Measurements from ENCODE around the gene EFCAB6.

EFCAB6 gene

GRCh38 chr22:43497956-43498855 is 313.9 kb downstream of the EFCAB6 start:
- ATAC-seq = no peak

- ATAC-seq = no peak
These were observed 318.8 kb downstream of the EFCAB6 start for GRCh38 chr22:43493297-43493696.

GRCh38 chr22:43491737-43492136 is 320.4 kb downstream of the EFCAB6 start:
- ATAC-seq = no peak

GRCh38 chr22:43491177-43491576 is 320.9 kb downstream of the EFCAB6 start:
- no peak for ATAC-seq

GRCh38 chr22:43490311-43490710 is 321.8 kb downstream of the EFCAB6 start:
- ATAC-seq = no peak

GRCh38 chr22:43488937-43489336 is 323.2 kb downstream of the EFCAB6 start:
- ATAC-seq = no peak

GRCh38 chr22:43488031-43488866 is 323.9 kb downstream of the EFCAB6 start:
- ATAC-seq = no peak

- ATAC-seq = no peak
These were observed 324.6 kb downstream of the EFCAB6 start for GRCh38 chr22:43487311-43488030.

GRCh38 chr22:43485502-43486089 is 326.5 kb downstream of the EFCAB6 start:
- no peak for ATAC-seq

GRCh38 chr22:43484227-43484626 is 327.9 kb downstream of the EFCAB6 start:
- ATAC-seq = no peak

GRCh38 chr22:43483669-43484068 is 328.4 kb downstream of the EFCAB6 start:
- no peak for ATAC-seq

- ATAC-seq = no peak
These were observed 328.8 kb downstream of the EFCAB6 start for GRCh38 chr22:43483266-43483665.

- no peak for ATAC-seq
These were observed 329.8 kb downstream of the EFCAB6 start for GRCh38 chr22:43482318-43482625.

- no peak for ATAC-seq
These were observed 330.4 kb downstream of the EFCAB6 start for GRCh38 chr22:43481568-43482317.

- no peak for ATAC-seq
These were observed 332.1 kb downstream of the EFCAB6 start for GRCh38 chr22:43479962-43480361.

- ATAC-seq = no peak
These were observed 332.7 kb downstream of the EFCAB6 start for GRCh38 chr22:43479301-43479950.
